Upper lobe of left lung (tissue), 4 donors: ENCODE data around the gene HBG2.

Experiments
- POLR2A ChIP-seq, 4 donors: fragments of 450-650 bp; IDR thresholded peaks; one replicate each; pipeline ENCODE4 v1.5.1; 2016 to 2017; ENCODE audit warnings: antibody characterized with exemption in 4 of 4, mild to moderate bottlenecking in 2 of 4
- TF ChIP-seq, protein P1 (sequence below), 6 experiments: fragments of 450-650 bp in 4 of 6; fragments of 200-600 bp in 2 of 6; sonication (generic) in 2 of 6; IDR thresholded peaks; one replicate each; pipeline ENCODE4 v1.5.1; 2016 to 2019; ENCODE audit warnings: antibody characterized with exemption in 6 of 6

DNA sequence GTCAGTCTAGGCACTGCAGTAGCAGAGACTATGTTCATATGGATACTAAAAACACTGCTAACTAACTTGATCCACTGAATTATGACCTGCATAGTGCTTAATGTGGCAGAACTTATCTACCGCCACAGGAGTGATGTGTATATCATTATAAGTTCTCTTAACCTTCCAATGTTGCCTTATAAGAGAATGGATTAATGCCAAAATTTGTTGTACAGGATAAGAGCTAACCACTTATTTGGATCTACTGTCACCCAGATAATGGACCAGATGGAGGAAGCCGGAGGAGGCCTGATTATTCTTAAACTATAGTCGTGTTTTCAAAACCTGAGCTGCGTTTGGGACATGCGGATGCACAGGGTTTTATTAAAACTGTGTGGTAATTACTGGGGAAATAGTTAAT, 49.0 kb upstream of the HBG2 start:
- no peak for TF ChIP-seq POLR2A (IDR thresholded peaks at IDR 0.05)
- TF ChIP-seq, protein P1, sequence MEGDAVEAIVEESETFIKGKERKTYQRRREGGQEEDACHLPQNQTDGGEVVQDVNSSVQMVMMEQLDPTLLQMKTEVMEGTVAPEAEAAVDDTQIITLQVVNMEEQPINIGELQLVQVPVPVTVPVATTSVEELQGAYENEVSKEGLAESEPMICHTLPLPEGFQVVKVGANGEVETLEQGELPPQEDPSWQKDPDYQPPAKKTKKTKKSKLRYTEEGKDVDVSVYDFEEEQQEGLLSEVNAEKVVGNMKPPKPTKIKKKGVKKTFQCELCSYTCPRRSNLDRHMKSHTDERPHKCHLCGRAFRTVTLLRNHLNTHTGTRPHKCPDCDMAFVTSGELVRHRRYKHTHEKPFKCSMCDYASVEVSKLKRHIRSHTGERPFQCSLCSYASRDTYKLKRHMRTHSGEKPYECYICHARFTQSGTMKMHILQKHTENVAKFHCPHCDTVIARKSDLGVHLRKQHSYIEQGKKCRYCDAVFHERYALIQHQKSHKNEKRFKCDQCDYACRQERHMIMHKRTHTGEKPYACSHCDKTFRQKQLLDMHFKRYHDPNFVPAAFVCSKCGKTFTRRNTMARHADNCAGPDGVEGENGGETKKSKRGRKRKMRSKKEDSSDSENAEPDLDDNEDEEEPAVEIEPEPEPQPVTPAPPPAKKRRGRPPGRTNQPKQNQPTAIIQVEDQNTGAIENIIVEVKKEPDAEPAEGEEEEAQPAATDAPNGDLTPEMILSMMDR (IDR thresholded peaks at IDR 0.05), result no peak
